ENCODE results near the gene BCL11B. TPM values are rescaled to one million over a fixed set of nuclear protein-coding genes. Genes with fewer than 3 reads are reported as not detected.
A peak's percentile ranks its signal among the peaks of the same experiment; 100 is the strongest.

BCL11B gene
- total and polyA plus RNA-seq, 11 donors: 0.04 to 2.1 (median 0.15) TPM; not detected in 3

DNA sequence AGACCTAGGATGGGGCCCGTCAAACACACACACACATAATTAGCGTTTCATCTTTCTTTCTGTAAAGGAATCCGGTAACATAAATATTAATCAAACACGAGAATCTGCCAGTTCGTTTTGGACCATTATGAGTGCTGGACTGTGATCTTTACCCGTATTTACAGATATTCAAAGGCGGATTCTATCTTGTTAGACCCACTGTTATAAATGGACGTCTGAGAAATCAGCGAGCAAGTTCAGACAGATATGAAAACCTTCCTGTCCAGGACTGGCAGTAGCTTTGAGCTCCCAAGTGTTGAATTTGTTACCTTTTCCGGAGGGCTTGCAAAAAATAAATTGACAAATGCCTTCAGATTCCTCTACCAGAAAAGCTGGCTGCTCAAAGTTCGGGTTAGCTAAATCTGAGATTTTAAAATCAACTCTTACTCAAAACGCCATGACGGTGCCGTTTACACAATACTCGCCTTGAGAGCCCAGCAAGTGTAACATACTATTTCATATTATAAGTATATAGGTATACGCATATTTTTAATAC, 27.6 kb downstream of the BCL11B start:
- 77 to 84% (median 80%) methylated on average over 16 of the region's 16 CpGs for WGBS, 4 donors
- TF ChIP-seq, protein P1, sequence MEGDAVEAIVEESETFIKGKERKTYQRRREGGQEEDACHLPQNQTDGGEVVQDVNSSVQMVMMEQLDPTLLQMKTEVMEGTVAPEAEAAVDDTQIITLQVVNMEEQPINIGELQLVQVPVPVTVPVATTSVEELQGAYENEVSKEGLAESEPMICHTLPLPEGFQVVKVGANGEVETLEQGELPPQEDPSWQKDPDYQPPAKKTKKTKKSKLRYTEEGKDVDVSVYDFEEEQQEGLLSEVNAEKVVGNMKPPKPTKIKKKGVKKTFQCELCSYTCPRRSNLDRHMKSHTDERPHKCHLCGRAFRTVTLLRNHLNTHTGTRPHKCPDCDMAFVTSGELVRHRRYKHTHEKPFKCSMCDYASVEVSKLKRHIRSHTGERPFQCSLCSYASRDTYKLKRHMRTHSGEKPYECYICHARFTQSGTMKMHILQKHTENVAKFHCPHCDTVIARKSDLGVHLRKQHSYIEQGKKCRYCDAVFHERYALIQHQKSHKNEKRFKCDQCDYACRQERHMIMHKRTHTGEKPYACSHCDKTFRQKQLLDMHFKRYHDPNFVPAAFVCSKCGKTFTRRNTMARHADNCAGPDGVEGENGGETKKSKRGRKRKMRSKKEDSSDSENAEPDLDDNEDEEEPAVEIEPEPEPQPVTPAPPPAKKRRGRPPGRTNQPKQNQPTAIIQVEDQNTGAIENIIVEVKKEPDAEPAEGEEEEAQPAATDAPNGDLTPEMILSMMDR (IDR thresholded peaks at IDR 0.05): no peak
- no peak for TF ChIP-seq POLR2A (IDR thresholded peaks at IDR 0.05)
- Histone ChIP-seq H3K27me3 (peaks cover 31 to 92% (median 38%) of the 10 kb centered on the region in 9 donors), H3K27ac (peak overlapping the region in 1 of 12 donors; percentile 75), H3K9me3 (no peaks in the 10 kb centered on the region), H3K4me3 (no peak overlapping the region), H3K36me3 (no peaks in the 10 kb centered on the region), H3K4me1 (peaks cover 0 to 13% (median 0%) of the 10 kb centered on the region in 12 donors)
- no peak for DNase-seq
- intact Hi-C loops (cut with DNase I): no loop called here
- no peak for ATAC-seq

DNA sequence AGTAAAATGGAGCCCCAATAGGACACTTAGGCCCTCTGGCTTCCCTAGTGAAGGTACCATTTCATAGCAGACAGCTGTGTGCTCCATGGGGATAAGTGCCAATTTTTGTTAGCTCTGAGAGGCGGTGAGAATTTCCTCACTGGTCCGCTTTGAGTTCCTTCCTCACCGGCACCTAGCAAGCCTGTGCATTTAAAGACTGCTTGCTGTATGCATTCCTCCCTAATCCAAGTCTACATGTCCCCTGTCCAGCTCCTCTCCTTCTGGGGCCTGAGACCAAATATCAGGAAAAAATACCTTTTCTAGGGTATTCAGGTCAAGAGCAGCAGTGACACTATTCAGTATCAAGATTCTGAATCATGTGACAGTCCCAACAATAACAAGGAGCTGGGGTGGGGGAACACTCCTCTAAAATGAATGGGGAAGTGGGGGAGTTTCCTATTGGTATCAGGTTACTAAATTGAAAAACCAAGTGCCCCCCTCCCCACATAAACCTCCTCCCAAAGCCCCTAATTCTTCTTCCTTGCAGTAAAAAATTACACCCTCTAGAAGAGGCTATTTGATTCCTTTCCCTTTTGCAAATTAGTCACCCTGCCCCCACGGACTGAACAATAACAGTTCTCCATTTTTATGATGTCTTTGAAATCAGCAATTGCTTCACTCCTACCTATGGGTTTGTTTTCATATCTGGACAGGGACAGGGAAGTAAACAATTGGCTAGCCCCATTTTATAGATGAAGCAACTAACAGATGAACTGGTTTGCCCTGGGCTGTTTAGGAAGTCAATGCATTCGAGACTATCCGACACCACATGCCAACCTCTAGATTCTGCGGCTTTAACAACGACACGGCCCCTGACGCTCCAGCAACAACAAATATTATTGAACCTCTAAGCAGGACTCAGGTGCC, 28.9 kb downstream of the BCL11B start:
- WGBS, 4 donors: 77 to 81% (median 78%) methylated on average over 10 of the region's 10 CpGs
- peaks cover 0 to 13% (median 0%) of the 10 kb centered on the region in 12 donors for H3K4me1 ChIP-seq
- peaks cover 24 to 85% (median 38%) of the 10 kb centered on the region in 9 donors for H3K27me3 ChIP-seq
- ATAC-seq (no peak), DNase-seq (no peak)
- H3K36me3 ChIP-seq: no peaks in the 10 kb centered on the region
- peak overlapping the region in 1 of 12 donors; percentile 75 for H3K27ac ChIP-seq
- intact Hi-C loops (cut with DNase I): no loop called here
- H3K4me3 ChIP-seq: peak overlapping the region in 1 of 12 donors; percentile 0
- TF ChIP-seq, protein P1 (IDR thresholded peaks at IDR 0.05): no peak
- no peak for TF ChIP-seq POLR2A (IDR thresholded peaks at IDR 0.05)
- H3K9me3 ChIP-seq: no peaks in the 10 kb centered on the region

DNA sequence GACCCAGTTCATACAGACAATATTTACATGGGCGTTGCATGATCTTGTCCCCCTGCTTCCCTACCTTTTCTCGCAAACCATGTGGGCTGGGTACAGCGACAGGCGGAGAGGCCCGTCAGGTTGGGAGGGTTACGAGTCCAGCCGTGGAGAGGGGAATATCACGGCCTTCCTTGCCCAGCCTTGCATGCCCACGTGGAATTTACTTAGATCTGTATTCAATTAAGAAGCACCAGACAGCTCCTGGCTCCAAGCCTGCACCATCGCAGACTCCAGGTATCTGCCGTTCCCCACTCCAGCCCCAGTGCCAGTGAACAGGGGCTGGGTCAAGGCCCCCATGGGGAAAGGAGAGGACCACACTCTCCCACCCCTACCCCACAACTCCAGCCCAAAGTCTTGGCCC, 29.8 kb downstream of the BCL11B start:
- Histone ChIP-seq H3K27ac (peak overlapping the region in 1 of 12 donors; percentile 75), H3K27me3 (peaks cover 18 to 85% (median 30%) of the 10 kb centered on the region in 9 donors), H3K36me3 (no peaks in the 10 kb centered on the region), H3K9me3 (no peaks in the 10 kb centered on the region), H3K4me1 (peaks cover 0 to 13% (median 0%) of the 10 kb centered on the region in 12 donors), H3K4me3 (no peak overlapping the region)
- WGBS, 4 donors: 70 to 79% (median 77%) methylated on average over 9 to 11 of the region's 11 CpGs
- intact Hi-C loops (cut with DNase I): no loop called here
- TF ChIP-seq, protein P1 (IDR thresholded peaks at IDR 0.05): no peak
- TF ChIP-seq POLR2A (IDR thresholded peaks at IDR 0.05): no peak
- DNase-seq (no peak), ATAC-seq (no peak)
